AG04449 (cell line): ENCODE results near the gene ATM.
A peak's percentile ranks its signal among the peaks of the same experiment; 100 is the strongest.
"Not testable (repeated sequence)": the region's sequence is repeated elsewhere in the genome, so short reads cannot be mapped to it uniquely, and the experiment has no call there.

Source experiments
- CTCF ChIA-PET: fragments of 350-600 bp; formaldehyde crosslinking; extraction: SDS; loops from one replicate; lab custom pipeline; 2021; ENCODE audit warnings: antibody characterized with exemption; lab: Yijun Ruan, JAX
- POLR2A ChIA-PET: fragments of 400-600, 350-600 bp; formaldehyde crosslinking; extraction: SDS; loops from one replicate; lab custom pipeline; 2020; ENCODE audit warnings: antibody characterized with exemption, inconsistent platforms; lab: Yijun Ruan, JAX
- DNase-seq: peaks from one replicate; pipeline ENCODE4 v3.0.0-alpha.2; 2010; ENCODE audit warnings: low read depth, low spot score
- H3K4me3 ChIP-seq: 2 replicates; pipeline ENCODE4 v1.5.1; 2011; ENCODE audit warnings: low read depth, mild to moderate bottlenecking, control low read depth, low read length
- TF ChIP-seq, protein P1 (sequence below): IDR thresholded peaks from one replicate; pipeline ENCODE4 v1.5.1; 2011; ENCODE audit warnings: mild to moderate bottlenecking, moderate library complexity, low read length, control low read depth, inconsistent platforms; ENCODE audit not compliant: insufficient read depth; ENCODE audit errors: missing control alignments

ATM gene

DNA sequence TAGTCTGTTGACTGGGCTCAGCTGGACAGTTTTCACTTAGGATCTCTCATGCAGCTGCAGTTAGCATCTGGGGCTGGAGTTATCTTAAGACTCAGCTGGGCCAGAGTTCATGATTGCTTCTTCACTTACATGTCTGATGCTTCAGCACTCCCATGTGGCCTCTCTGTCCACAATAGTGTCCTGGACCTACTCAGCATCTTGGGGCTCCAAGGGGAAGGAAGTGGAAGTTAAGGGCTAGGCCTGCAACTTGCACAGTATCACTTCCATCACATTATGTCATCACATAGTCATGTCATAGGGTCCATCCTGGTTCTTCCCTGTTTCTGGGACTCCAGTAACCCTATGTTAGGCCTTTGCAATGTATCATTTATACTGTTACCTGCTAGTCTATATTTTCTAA lies 128.6 kb downstream of the ATM start:
- ChIA-PET CTCF (no interaction called here), POLR2A (no interaction called here)
- no peak overlapping the region for H3K4me3 ChIP-seq
- no peak for DNase-seq
- TF ChIP-seq, protein P1, sequence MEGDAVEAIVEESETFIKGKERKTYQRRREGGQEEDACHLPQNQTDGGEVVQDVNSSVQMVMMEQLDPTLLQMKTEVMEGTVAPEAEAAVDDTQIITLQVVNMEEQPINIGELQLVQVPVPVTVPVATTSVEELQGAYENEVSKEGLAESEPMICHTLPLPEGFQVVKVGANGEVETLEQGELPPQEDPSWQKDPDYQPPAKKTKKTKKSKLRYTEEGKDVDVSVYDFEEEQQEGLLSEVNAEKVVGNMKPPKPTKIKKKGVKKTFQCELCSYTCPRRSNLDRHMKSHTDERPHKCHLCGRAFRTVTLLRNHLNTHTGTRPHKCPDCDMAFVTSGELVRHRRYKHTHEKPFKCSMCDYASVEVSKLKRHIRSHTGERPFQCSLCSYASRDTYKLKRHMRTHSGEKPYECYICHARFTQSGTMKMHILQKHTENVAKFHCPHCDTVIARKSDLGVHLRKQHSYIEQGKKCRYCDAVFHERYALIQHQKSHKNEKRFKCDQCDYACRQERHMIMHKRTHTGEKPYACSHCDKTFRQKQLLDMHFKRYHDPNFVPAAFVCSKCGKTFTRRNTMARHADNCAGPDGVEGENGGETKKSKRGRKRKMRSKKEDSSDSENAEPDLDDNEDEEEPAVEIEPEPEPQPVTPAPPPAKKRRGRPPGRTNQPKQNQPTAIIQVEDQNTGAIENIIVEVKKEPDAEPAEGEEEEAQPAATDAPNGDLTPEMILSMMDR: no peak

DNA sequence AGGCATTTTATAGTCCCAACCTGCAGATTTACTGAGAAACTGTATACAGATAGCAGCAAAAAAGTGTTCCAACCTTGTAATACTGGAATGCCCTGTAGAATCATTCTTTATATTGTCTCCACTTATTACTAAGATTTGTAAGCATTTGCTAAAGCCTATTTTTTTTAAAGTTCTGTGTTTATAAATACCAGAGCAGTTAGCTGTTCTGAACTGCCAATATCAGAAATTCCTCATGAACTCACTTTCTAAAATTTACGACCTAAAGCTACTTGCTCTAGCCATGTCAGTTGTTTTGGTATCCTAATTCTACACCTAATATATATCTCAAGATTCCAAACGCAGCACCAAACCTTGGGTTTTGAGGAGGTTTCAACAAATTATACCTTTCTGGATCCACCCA lies 141.3 kb downstream of the ATM start:
- CTCF ChIA-PET: no interaction called here
- no peak overlapping the region for H3K4me3 ChIP-seq
- DNase-seq: peak; percentile 3
- TF ChIP-seq, protein P1: no peak
- POLR2A ChIA-PET: no interaction called here

DNA sequence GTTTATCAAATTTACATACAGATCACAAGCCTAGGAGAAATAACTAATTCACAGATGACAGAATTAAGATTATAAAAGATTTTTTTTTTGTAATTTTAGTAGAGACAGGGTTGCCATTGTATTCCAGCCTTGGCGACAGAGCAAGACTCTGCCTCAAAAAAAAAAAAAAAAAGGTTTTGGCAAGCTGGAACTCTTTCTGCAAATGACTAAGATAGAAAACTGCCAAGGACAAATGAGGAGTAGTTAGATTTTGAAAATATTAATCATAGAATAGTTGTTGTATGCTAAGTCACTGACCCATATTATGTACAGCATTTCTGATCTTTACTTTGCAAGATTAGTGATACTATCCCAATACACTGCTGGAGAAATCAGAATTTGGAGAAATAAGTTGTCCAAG lies 145.3 kb downstream of the ATM start:
- ChIA-PET CTCF (no interaction called here), POLR2A (no interaction called here)
- H3K4me3 ChIP-seq: no peak overlapping the region
- TF ChIP-seq, protein P1: no peak
- DNase-seq: no peak

DNA sequence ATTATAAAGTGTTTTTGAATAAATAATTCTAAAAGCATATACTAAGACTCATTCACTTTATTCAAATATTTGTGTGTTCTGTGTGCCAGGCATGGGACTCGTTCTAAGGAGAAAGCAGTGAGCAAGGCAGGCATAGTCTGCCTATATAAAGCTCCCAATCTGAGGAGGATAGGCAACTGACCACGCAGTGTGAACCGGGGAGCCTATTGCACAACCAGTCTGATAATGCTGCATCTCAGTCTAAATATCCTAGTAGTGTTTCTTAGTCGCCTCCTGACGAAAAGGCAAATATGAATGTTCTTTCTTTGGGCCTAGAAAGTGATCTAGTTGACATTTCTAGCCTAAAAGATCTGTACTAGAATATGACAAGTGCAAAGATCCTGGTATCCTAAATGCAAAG lies 146.2 kb downstream of the ATM start:
- ChIA-PET POLR2A (no interaction called here), CTCF (interaction anchor here (1.1 kb wide), 1 partner anchor 280 kb away, joined by 3 read pairs; no protein-coding TSS in a partner anchor)

DNA sequence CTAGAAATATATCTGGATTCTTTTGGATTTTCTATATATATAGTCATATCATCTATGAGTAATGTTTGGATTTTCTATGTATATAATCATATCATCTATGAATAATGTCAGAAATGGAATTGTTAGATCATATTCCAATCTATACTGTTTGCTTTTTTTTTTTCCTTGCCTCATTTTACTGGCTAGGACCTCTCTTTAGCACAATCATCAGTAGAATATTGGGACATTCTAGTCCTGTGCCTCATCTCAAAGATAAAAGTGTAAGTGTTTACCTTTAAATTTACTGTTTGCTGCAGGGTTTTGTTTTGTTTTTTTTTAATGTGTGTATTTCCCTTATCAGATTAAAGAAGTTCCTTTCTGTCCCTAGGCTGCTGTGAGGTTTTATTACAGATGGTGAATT lies 147.4 kb downstream of the ATM start:
- CTCF ChIA-PET: no interaction called here
- no peak for DNase-seq

More for the DNA sequence above, 146.2 kb downstream of the ATM start:
- no peak for DNase-seq
- TF ChIP-seq, protein P1: no peak
- no peak overlapping the region for H3K4me3 ChIP-seq

DNA sequence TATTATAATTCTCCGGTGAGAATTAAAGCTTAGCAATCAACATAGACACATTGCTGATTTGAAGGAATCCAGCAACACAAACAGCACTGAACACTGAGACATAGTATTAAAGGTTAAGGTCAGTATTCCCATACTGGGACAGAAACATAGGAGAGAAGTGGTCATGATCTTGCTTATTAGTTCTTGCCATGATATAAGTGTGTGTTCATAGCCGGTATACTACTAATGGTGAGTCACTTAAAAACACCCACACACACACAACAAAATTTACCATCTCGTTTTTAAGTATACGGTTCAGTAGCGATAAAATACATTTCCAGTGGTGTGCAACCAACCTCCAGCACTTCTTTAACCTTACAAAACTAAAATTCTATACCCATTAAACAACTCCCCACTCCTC lies 148.1 kb downstream of the ATM start:
- CTCF ChIA-PET: no interaction called here
- POLR2A ChIA-PET: no interaction called here
- H3K4me3 ChIP-seq: no peak overlapping the region
- TF ChIP-seq, protein P1: no peak
- no peak for DNase-seq

More for the DNA sequence above, 147.4 kb downstream of the ATM start:
- H3K4me3 ChIP-seq: no peak overlapping the region
- POLR2A ChIA-PET: no interaction called here
- TF ChIP-seq, protein P1: no peak

DNA sequence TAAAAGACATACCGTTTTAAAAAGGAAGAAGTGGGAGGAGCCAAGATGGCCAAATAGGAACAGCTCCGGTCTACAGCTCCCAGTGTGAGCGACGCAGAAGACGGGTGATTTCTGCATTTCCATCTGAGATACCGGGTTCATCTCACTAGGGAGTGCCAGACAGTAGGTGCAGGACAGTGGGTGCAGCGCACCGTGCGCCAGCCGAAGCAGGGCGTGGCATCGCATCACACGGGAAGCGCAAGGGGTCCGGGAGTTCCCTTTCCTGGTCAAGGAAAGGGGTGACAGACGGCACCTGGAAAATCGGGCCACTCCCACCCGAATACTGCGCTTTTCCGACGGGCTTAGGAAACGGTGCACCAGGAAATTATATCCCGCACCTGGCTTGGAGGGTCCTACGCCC lies 150.6 kb downstream of the ATM start:
- DNase-seq, CTCF ChIA-PET, POLR2A ChIA-PET, H3K4me3 ChIP-seq: not testable (repeated sequence)
